ENCODE data around the gene UAP1.
A peak's percentile ranks its signal among the peaks of the same experiment; 100 is the strongest.

Gene UAP1

GRCh38 chr1:162557536-162557935, 4.0 kb upstream of the UAP1 start:
- TF ChIP-seq FOXP2 (optimal IDR thresholded peaks at IDR 0.05; ENCODE audit: control extremely low read depth, extremely low read length, insufficient read depth) (no peak), EZH2 (IDR thresholded peaks at IDR 0.05) (no peak), POLR2AphosphoS5 (IDR thresholded peaks at IDR 0.05; ENCODE audit: borderline replicate concordance, low read depth, low read length) (no peak)
- Histone ChIP-seq H3K36me3 (ENCODE audit: insufficient read depth, low read length) (no peaks in the 10 kb centered on the region), H3K27ac (no peak overlapping the region), H3K9ac (ENCODE audit: insufficient read length) (no peak overlapping the region), H3K4me3 (no peak overlapping the region), H3K9me3 (ENCODE audit: low read depth, low read length) (no peaks in the 10 kb centered on the region)
- DNase-seq (ENCODE audit: low read depth, low spot score): no peak

- Histone ChIP-seq H3K4me3 (peak overlapping the region; percentile 91), H3K27ac (0 out of 2 replicates have a peak overlapping the region, but pooled peaks have one; percentile 17), H3K9ac (ENCODE audit: insufficient read length) (peak overlapping the region; percentile 55), H3K36me3 (ENCODE audit: insufficient read depth, low read length) (peaks cover 16% of the 10 kb centered on the region), H3K9me3 (ENCODE audit: low read depth, low read length) (no peaks in the 10 kb centered on the region)
- no peak for DNase-seq (ENCODE audit: low read depth, low spot score)
- TF ChIP-seq POLR2AphosphoS5 (IDR thresholded peaks at IDR 0.05; ENCODE audit: borderline replicate concordance, low read depth, low read length) (no peak), FOXP2 (optimal IDR thresholded peaks at IDR 0.05; ENCODE audit: control extremely low read depth, extremely low read length, insufficient read depth) (no peak), EZH2 (IDR thresholded peaks at IDR 0.05) (no peak)
These were observed 1.1 kb upstream of the UAP1 start for GRCh38 chr1:162560303-162561036.

- Histone ChIP-seq H3K36me3 (ENCODE audit: insufficient read depth, low read length) (peaks cover 23% of the 10 kb centered on the region), H3K9ac (ENCODE audit: insufficient read length) (peak overlapping the region; percentile 88), H3K4me3 (peak overlapping the region; percentile 91), H3K9me3 (ENCODE audit: low read depth, low read length) (no peaks in the 10 kb centered on the region), H3K27ac (0 out of 2 replicates have a peak overlapping the region, but pooled peaks have one; percentile 82)
- no peak for TF ChIP-seq FOXP2 (optimal IDR thresholded peaks at IDR 0.05; ENCODE audit: control extremely low read depth, extremely low read length, insufficient read depth)
- TF ChIP-seq POLR2AphosphoS5 (IDR thresholded peaks at IDR 0.05; ENCODE audit: borderline replicate concordance, low read depth, low read length): peak; percentile 61; the same call in 1 of the 2 replicates
- DNase-seq (ENCODE audit: low read depth, low spot score): peak; percentile 73
These were observed 396 bp upstream of the UAP1 start for GRCh38 chr1:162561037-162561615.

- Histone ChIP-seq H3K9ac (ENCODE audit: insufficient read length) (peak overlapping the region; percentile 88), H3K36me3 (ENCODE audit: insufficient read depth, low read length) (peaks cover 36% of the 10 kb centered on the region), H3K27ac (peak overlapping the region; percentile 82), H3K9me3 (ENCODE audit: low read depth, low read length) (no peaks in the 10 kb centered on the region), H3K4me3 (peak overlapping the region; percentile 91)
- peak; percentile 59 for DNase-seq (ENCODE audit: low read depth, low spot score)
- no peak for TF ChIP-seq EZH2 (IDR thresholded peaks at IDR 0.05)
These were observed 927 bp downstream of the UAP1 start for GRCh38 chr1:162562470-162562828.

GRCh38 chr1:162564762-162565218, 3.3 kb downstream of the UAP1 start:
- Histone ChIP-seq H3K36me3 (ENCODE audit: insufficient read depth, low read length) (peaks cover 60% of the 10 kb centered on the region), H3K4me3 (peak overlapping the region; percentile 91), H3K27ac (peak overlapping the region; percentile 42), H3K9me3 (ENCODE audit: low read depth, low read length) (no peaks in the 10 kb centered on the region), H3K9ac (ENCODE audit: insufficient read length) (peak overlapping the region; percentile 88)
- no peak for TF ChIP-seq FOXP2 (optimal IDR thresholded peaks at IDR 0.05; ENCODE audit: control extremely low read depth, extremely low read length, insufficient read depth)
- no peak for TF ChIP-seq EZH2 (IDR thresholded peaks at IDR 0.05)
- TF ChIP-seq POLR2AphosphoS5 (IDR thresholded peaks at IDR 0.05; ENCODE audit: borderline replicate concordance, low read depth, low read length): no peak
- DNase-seq (ENCODE audit: low read depth, low spot score): no peak

- Histone ChIP-seq H3K9me3 (ENCODE audit: low read depth, low read length) (no peaks in the 10 kb centered on the region), H3K36me3 (ENCODE audit: insufficient read depth, low read length) (peaks cover 65% of the 10 kb centered on the region), H3K4me3 (peak overlapping the region; percentile 91), H3K27ac (0 out of 2 replicates have a peak overlapping the region, but pooled peaks have one; percentile 30), H3K9ac (ENCODE audit: insufficient read length) (peak overlapping the region; percentile 88)
- no peak for DNase-seq (ENCODE audit: low read depth, low spot score)
- no peak for TF ChIP-seq EZH2 (IDR thresholded peaks at IDR 0.05)
- TF ChIP-seq POLR2AphosphoS5 (IDR thresholded peaks at IDR 0.05; ENCODE audit: borderline replicate concordance, low read depth, low read length): no peak
- no peak for TF ChIP-seq FOXP2 (optimal IDR thresholded peaks at IDR 0.05; ENCODE audit: control extremely low read depth, extremely low read length, insufficient read depth)
These were observed 3.9 kb downstream of the UAP1 start for GRCh38 chr1:162565460-162565859.

GRCh38 chr1:162566870-162567269, 5.3 kb downstream of the UAP1 start:
- H3K36me3 ChIP-seq (ENCODE audit: insufficient read depth, low read length): peaks cover 80% of the 10 kb centered on the region
- no peak for TF ChIP-seq POLR2AphosphoS5 (IDR thresholded peaks at IDR 0.05; ENCODE audit: borderline replicate concordance, low read depth, low read length)
- TF ChIP-seq EZH2 (IDR thresholded peaks at IDR 0.05): no peak
- TF ChIP-seq FOXP2 (optimal IDR thresholded peaks at IDR 0.05; ENCODE audit: control extremely low read depth, extremely low read length, insufficient read depth): no peak
- H3K9ac ChIP-seq (ENCODE audit: insufficient read length): peak overlapping the region; percentile 11
- DNase-seq (ENCODE audit: low read depth, low spot score): no peak
- no peak overlapping the region for H3K4me3 ChIP-seq
- H3K9me3 ChIP-seq (ENCODE audit: low read depth, low read length): no peaks in the 10 kb centered on the region
- peak overlapping the region; percentile 34; the same call in 1 of the 2 replicates for H3K27ac ChIP-seq

GRCh38 chr1:162568802-162569201, 7.3 kb downstream of the UAP1 start:
- TF ChIP-seq FOXP2 (optimal IDR thresholded peaks at IDR 0.05; ENCODE audit: control extremely low read depth, extremely low read length, insufficient read depth) (no peak), POLR2AphosphoS5 (IDR thresholded peaks at IDR 0.05; ENCODE audit: borderline replicate concordance, low read depth, low read length) (no peak), EZH2 (IDR thresholded peaks at IDR 0.05) (no peak)
- peak overlapping the region; percentile 37; the same call in 1 of the 2 replicates for H3K27ac ChIP-seq
- no peak overlapping the region for H3K4me3 ChIP-seq
- no peak overlapping the region for H3K9ac ChIP-seq (ENCODE audit: insufficient read length)
- no peak for DNase-seq (ENCODE audit: low read depth, low spot score)
- peaks cover 90% of the 10 kb centered on the region for H3K36me3 ChIP-seq (ENCODE audit: insufficient read depth, low read length)
- no peaks in the 10 kb centered on the region for H3K9me3 ChIP-seq (ENCODE audit: low read depth, low read length)
